T-helper 9 cell (primary cell): ENCODE results near the gene AQP3.
A peak's percentile ranks its signal among the peaks of the same experiment; 100 is the strongest.
"Not testable (repeated sequence)": the region's sequence is repeated elsewhere in the genome, so short reads cannot be mapped to it uniquely, and the experiment has no call there.

Experiments used
- DNase-seq: peaks from one replicate; pipeline ENCODE4 v3.0.0-alpha.2; 2020

AQP3 gene

DNA sequence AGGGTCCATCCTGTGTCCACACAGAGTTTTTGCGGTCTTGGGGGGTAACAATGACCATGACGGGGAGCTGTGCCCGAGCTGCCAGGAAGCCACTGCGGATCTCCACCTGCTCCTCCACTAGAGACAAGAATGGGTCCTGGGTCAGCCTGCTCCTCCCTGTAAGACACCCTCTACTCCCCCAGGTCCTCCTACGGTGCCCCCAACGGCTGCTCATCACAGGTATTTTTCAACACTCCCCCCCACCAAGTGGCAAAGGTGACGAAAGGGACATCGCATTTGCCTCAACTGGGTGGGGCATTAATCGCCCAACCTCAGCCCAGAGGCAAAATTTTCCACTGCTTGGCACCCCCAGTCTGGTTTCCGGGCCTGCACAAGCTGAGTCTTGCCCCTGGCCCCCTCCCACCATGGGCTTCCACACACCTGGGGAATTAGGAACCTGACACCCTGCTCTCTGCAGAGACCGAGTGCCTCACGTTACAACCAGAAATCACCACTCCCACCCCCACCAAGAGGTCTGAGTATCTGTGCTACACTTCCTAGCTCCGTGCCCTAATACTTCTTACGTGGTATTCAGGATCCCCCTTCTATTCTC is 16.7 kb upstream of the AQP3 start:
- no peak for DNase-seq

DNA sequence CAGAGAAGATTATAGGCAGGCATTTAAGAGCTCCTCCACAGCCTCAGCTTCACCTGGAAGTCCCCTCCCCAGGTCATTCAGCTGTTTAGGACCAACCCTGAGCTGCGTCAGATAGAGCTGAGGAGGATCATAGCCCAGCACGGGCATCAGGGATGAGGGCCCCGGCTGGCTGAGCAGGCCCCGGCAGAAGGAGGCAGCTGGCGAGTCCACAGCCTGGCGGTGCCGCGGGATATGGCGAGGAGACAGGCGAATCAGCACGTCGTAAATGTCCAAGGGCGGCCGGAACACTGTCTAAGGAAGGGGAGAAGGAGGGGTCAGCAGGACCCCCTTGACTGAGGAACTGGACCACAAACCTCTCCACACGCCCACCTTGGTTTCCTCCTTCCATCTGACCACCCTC is 15.8 kb upstream of the AQP3 start:
- DNase-seq = no peak

DNA sequence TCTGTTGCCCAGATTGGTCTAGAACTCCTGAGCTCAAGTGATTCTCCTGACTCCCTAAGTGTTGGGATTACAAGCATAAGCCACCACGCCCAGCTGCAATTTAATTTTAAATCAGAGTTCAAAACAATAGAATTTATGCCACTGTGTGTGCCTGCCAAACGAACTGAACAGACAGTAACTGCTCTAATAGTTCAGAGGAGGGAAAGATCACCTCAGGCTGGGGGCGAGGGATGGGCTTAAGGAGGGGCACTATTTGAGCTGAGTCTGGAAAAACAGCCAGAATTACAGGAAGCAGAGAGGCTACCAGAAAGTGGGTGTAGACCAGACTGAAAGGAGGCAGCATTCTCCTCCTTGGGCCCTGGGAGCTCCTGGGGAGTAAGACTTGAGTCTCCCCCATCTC is 14.1 kb upstream of the AQP3 start:
- DNase-seq = no peak

DNA sequence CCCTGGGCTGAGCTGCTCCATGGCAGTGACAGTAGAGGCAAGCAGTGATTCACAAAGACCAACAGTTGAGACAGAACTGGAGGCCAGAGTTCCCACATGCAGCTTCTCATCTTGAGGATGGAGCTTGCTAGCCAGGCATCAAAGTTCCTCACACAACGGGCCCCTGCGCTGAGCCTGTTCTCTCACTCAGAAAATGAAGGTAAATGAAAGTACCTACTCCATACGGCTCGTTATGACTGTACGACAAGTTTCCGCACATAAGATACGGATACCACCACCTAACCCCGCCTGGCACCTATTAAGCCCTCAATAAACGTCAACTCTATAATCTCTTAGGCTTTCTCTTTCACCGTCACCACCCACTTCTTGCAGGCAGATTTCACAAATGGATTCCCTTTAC is 13.5 kb upstream of the AQP3 start:
- no peak for DNase-seq

DNA sequence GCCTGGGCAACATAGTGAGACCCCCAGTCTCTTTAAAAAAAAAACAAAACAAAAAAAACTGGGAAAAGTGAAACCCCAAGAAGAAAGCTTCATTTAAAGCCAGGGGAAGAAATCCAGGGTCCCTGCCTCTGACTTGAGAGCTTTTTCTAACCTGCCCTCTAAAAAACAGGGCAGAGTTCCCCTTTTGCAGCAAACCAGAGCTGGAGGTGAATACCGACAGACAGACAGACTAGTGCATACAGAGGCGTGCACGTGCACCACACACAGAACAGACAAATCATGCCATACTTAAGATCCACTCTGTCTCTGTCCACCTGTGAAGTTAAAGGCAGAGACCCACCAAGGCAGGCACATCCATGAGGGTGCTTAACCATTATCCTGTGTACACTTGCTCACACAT is 11.7 kb upstream of the AQP3 start:
- no peak for DNase-seq

DNA sequence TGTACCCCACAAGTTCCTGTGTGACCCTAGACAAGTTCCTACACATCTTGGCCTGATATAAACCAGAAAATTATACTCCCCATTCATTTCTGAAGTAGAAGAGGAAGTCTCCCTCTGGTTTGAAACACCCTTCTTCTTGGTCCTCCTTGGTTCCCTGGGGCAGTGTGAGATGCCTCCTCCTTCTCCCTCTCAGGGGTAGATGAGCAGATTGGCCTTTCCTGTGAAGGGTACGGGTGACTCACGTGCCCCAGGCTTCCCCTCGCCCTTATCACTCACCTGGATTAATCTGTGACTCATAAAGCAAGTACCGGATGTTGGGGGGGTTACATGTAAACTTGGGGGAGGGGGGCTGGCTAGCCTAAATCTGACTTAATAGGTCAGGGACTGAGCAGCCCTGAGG is 11.1 kb upstream of the AQP3 start:
- peak; percentile 53 for DNase-seq

DNA sequence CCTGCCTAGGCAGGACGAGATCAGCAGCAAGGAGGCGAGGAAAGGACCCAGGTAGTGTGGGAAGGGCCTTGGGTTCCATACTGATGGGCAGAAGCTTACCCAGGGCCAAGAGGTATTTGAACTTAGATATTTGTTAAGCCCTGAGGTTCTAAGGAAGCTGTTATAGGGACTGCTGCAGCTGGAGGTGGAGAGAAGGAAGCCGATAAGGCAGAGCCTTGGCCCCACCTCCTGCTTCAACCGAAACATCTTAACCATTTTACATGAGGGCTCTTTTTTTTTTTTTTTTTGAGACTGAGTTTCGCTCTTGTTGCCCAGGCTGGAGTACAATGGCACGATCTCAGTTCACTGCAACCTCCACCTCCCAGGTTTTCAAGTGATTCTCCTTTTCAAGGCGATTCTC is 8.6 kb upstream of the AQP3 start:
- DNase-seq = no peak

DNA sequence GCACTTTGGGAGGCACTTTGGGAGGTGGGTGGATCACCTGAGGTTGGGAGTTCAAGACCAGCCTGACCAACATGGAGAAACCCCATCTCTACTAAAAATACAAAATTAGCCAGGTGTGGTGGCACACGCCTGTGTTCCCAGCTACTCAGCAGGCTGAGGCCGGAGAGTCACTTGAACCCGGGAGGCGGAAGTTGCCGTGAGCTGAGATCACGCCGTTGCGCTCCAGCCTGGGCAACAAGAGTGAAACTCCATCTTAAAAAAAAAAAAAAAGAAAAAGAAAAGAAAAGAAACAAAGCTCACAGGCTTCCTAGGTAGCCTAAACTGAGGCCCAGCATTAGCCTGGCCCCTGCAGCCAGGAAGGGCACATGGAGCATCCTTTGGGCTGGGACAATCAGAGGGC is 8.1 kb upstream of the AQP3 start:
- not testable (repeated sequence) for DNase-seq

DNA sequence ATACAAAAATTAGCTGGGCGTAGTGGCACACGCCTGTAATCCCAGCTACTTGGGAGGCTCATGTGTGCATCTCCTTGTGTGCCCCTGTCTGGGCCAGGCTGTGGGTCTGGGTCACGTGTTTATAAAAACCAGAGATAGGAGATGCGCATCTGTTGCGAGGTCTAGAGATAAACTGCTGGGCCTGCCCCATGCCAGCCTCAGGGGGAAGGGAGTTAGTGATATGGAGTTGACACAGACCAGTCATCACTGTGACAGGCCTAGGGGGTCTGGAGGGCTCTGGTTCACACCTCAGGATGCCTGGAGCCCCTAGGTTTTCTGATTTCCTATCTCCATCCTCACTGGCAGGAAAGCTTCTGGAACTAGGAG is 7.3 kb upstream of the AQP3 start:
- DNase-seq = not testable (repeated sequence)

DNA sequence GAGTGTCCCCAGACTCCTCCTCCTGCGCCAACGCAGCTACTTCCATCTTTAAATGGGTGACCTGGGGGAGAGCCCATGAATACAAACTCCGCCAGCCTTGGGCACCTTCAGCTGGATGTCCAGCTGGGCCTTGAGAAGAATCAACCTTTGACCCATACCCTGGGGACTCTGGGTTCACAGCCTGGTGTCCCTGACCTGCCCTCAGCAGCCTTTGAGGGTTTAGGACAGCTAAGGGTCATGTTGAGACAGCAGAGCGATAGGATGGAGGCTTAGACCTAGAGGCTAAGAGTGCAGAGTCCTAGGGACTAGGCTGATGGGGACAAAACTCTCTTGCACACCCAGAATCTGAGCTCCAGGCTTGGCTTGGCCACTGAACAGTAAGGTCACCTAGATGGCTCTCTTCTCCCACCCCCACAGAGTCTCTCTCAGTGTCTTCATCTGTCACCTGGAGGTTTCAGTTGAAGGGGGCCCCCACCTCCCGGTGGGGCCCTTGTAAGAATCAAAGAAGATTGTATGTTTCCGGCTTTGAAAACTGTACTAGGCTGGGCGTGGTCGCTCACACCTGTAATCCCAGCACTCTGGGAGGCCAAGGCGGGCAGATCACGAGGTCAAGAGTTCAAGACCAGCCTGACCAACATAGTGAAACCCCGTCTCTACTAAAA is 6.7 kb upstream of the AQP3 start:
- no peak for DNase-seq

DNA sequence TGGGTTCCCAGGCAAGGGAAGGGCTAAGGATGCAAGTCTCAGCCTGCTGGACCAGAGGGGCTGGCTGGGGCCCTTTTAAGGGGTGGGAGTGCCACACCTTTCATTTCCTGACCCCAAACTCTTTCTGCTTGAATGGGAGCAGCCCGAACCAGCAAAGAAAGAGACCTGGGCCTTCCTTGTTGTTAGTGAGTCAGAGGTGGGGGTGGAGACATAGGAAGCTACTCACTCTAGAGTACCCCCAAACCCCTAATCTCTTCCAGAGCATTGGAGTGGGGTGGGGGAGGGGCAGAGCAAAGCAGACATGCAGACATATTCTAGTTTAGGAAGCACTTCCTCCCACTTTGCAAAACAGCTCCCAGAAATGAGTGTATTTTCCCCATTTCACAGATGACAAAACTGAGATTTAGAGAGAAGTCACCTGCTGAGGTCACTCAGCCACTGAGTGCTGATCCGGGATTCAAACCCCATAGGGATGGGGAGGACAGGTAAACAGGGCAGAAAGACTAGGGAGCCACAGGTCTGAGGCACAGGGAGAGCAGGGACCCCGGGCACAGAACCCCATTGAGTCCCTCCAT is 6.0 kb upstream of the AQP3 start:
- DNase-seq = no peak

DNA sequence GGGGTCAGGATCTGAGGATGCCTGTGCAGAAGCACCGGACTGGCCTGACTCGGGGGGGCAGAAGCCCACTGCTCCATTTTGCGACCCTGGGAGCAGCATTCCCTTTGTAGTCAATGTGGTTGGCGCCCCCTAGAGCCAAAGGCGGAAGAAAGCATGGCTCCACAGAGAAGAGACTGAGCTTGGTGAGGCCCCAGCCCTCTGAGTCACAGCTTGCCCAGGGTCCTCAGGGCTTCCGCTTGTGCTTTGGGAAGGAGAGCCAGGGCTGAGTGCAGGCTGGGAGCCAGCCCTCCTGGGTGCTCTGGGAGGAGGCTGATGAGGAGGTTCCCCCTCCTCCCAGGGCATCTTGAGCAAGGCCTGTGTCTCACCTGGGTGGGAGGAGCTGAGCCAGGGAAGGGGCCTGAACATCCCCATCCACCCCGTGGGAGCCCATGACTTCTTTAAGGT is 5.5 kb upstream of the AQP3 start:
- peak; percentile 40 for DNase-seq

DNA sequence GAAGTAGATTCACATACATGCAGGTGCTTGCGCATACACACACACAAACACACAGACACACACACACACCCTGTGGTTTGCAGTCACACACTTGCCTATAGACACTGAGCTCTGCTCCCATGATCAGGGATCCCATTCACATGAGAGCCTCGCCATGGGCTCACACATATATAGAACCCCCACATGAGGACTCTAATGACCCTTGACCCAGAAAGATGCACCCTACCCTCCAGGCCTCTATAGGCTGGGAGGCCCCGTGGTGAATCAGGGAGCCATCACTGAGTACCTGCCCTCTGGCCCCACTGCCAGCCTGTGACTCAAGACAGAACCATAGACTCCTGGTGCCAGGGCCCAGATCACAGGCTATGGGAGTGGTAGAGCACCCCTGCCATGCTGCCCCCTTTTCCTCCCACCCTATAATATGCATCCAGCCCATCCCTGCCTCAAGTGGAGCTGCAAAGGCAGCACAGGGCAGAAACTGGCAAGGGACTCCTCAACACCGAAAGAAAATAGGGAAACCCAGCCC is 3.3 kb upstream of the AQP3 start:
- no peak for DNase-seq

DNA sequence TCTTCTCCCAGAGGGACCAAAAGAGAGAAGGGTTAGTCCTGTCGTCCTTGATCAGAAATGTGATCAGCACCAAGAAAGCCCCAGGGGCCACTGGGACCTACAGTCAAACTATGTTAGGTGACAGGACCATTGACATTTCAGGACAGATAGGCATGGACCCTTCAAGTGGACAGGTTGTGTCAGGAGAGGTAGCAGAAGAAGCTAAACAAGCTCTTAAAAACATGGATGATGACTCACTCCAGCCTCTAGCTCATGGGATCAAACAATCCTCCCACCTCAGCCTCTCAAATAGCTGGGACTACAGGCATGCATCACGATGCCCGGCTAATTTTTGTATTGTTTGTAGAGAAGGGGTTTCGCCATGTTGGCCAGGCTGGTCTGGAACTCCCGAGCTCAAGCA is 2.3 kb upstream of the AQP3 start:
- DNase-seq = no peak

DNA sequence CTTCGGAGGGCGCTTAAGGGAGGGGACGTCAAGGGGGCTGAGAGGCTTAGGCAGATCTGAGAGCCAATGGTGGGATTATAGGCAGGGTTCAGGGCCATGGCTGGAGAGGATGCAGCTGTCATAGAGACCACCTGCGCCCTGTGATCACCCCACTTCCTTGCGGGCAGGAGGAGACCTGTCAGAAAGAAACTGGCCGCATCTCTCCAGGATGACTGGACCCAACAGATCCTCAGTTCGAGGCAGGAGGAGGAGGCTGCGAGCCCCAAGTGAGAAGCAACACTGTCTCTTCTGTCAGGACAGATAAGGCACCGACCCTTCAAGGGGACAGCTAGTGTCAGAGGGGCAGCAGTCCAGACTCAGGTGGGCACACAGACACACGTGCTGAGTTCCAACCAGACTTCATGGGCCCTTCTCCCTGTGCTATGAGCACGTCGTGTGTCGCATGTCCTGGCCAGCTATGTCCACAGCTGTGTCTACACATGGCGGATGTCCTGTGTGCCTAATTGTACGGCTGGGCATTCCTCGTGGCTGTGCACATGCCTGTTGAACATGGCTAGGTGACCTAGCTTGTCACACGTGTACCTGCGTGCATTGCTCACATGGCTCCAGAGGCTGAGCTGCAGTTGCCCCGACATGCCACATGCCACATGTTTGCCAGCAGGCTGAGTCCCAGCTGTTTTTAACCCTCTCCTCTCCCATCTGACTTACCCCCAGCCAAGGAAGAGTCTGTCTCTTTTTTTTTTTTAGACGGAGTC is 583 bp upstream of the AQP3 start:
- DNase-seq = no peak

DNA sequence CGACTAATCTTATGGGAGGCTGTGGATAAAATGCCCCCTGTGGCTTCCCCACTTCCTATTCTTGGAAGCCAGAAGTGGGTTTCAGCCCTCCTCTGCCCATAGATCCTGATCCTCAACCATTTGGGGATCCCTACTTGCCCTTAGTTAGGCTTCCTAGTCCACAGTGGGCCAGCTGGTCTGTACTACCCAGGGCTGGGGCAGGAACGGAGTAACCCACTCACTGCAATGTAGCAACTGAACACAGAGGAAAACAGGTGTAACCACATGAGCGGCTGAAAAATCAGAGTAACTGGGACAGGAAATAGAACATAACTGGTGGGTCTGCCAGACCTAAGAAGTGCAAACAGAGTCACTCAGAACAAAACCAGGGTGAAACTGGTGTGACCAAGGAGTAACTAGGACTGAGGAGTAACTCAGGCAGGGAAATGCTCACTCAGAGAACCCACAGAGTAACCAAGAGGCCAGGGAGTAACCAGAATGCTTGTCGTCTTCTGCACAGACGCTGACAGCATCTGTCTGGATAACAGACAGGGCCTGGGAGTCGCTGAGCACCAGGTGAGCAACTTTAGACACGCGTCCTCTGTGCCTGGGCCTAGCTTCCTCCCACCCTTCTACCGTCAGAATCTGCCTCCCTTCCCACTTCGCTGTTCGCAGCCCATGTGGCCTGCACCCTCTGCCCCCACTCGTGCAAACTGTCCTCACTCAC is 1.0 kb downstream of the AQP3 start:
- DNase-seq = peak; percentile 46

DNA sequence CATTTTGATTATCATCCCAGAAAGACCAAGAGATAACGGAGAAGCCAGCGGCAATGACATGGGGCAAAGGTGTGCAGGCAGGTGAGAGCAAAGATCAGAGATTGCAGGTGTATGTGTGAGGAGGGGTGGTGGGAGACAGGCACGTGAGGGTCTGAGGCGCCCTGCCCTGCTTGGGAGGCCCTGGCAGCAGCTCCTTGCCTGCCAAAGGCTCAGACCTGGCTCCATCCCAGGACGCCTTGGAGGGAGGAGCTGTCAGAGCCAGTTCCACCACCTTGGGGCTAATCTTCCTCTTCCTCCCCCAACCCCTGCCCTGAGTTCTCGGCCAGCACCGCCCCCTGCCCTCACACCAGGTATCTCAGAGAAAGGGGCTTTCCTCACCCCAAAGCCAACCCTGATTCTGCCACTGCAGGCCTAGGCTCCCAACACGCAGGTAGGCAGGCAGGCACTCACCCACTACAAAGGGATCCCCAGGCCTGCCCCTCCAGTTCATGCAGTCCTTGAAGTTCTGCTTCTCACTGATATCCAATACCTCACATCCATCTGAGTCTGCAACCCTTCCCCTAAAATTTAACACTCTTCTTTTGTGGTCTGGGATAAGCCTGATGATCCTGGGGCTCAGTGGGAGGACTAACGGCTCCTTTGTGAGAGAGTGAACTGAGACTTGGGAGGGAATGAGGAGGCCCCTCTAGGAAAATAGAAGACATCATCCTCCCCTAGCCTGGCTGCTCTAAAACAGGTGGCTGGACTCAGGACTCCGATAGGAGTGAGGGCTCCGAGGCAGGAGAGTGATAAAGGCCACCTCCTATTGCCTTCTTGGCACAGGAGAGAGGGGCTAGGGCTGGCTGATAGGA is 1.8 kb downstream of the AQP3 start:
- peak; percentile 38 for DNase-seq

DNA sequence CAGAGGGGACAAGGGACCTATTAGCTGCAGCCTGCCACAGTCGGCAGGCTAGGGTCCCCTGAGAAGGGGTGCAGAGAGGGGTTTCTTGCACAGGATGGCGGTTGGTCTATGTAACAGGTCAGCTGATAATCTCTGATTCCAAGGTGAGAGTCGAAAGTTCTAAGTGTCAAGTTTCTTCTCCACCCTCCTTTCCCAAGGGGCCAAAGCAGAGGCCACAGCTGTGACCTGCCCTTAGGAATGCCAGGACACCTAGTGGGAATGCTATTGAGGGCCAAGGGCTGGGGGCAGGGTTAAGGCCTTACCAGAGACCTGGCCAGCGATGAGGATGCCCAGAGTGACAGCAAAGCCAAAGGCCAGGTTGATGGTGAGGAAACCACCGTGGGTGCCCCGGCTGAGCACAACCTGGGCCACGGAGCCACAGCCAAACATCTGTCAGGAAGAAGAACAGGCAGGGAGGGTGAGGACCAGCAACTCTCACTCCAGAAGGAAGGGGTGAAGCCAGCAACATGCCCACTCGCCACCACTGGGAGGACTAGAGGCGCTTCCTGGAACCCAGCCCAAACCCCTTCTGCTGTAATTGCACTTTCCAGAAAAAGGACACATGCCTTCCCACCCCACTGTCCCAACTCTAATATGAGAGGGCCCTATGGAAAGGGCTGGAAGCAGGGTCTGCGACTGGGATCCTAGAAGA is 3.8 kb downstream of the AQP3 start:
- DNase-seq = no peak

DNA sequence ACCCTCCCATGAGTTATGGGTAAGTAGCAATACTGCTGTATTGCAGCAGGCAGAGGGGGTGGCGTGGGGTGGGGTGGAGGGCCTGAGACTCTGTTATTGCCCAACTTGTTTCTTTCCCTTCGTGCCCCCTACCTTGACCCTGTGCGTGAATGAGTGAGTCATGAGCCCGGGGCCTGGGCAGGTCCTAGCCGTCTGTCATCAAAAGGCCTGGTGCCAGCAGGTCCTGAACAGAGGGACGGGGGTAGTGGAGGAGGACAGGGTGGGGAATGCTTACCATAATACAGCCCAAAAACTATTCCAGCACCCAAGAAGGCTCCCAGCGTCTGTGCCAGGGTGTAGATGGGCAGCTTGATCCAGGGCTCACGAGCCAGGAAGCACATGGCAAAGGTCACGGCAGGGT is 4.3 kb downstream of the AQP3 start:
- DNase-seq = no peak

DNA sequence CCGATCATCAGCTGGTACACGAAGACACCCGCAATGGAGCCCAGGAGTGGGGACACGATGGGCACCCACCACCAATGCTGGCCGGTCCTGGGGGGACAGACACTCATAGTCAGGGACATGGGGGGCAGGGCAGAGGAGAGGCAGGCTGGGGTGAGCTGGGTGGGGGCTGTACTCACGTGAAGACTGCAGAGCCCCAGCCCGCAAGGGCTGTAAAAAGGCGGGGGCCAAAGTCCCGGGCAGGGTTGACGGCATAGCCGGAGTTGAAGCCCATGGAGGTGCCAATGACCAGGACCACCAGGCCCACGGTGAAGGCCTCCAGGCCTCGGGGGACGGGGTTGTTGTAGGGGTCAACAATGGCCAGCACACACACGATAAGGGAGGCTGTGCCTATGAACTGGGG is 5.3 kb downstream of the AQP3 start:
- no peak for DNase-seq

DNA sequence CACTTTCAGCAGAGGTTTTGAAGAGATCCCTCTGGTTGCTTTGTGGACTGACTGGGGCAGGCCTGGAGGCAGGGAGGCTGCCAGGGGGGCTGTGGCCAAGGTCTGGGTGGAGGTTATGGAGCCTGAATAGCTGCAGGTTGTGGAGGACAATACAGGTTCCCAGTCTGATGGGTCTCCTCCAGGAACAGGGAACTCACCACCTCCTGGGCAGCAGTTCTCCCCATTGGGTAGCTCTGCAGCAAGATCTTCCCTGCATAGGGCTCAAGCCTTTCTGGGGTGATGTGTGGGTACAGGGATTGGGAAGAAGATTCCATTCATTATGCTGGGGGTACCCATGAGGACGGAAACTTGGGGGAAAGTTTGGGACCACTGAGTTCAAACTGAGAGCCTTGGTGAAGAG is 6.8 kb downstream of the AQP3 start:
- no peak for DNase-seq

DNA sequence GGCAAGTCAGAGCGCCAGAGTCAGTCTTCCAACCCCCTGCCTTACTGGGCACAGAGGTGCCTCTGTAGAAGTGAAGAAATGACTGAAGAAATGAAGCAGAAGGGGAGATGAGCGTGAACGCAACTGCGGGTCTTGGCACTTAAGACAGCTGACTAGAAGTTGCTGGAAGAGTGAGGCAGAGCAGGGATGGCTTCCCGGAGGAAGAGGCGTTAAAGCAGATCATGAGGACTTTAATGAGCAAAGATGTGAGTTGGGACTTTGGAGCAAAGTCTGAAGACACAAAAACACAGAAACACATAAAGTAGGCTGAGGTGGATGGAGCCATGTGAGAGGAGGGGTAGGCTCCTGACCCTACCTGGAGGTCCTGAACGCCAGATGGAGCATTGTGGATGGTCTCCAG is 7.2 kb downstream of the AQP3 start:
- DNase-seq = no peak
